GM18526 (cell line): ENCODE data around the gene CYB561D1.

Source experiments
- POLR2A ChIP-seq: IDR thresholded peaks from 3 replicates; pipeline ENCODE4 v1.6.1; 2011; ENCODE audit not compliant: insufficient read length; ENCODE audit errors: extremely low read depth

CYB561D1 gene

GRCh38 chr1:109532365-109533136 lies 38.7 kb downstream of the CYB561D1 start:
- TF ChIP-seq POLR2A, result no peak

- TF ChIP-seq POLR2A, result no peak
Measured at GRCh38 chr1:109534307-109534858, 40.5 kb downstream of the CYB561D1 start.

GRCh38 chr1:109535481-109535880 lies 41.6 kb downstream of the CYB561D1 start:
- TF ChIP-seq POLR2A, result no peak

GRCh38 chr1:109535971-109536491 lies 42.1 kb downstream of the CYB561D1 start:
- TF ChIP-seq POLR2A, result no peak

GRCh38 chr1:109537450-109538178 lies 43.7 kb downstream of the CYB561D1 start:
- TF ChIP-seq POLR2A, result no peak

DNA sequence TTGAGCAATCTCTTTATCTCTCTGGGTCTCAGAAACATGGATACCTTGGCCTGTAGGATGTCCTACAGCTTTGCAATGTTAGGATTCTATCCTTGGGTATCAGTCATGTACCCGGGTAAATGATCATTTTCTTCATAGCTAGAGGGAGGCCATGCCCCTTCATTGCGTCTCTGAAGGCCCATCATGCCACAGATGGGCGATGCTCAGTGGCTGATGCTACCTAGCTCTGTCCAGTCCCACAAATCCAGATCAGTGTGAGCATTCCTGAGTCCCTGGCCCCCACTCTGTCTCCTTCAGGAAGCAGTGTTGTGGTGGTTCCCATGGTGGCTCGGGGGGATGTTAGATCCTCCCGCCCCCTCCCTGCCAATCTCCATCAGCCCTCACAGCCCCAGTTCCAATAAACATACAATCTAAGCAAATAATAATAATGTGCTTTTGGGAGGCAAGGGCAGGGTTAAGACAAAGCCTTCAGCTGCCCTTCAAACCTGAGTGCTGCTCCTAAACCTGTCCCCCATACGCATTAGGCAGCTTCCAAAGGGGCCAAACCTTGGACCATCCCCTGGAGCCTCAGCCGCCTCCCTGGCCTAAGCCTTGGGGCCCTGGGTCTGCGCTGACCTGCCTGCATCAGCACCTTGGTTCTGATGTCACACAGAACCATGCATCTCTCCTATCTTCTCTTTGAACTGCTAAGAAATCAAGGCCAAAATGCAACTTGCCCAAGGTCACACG lies 45.1 kb downstream of the CYB561D1 start:
- no peak for TF ChIP-seq POLR2A

- TF ChIP-seq POLR2A, result no peak
Measured at GRCh38 chr1:109539676-109540075, 45.8 kb downstream of the CYB561D1 start, which contains the start of gene GPR61. Gene GPR61, plus strand, starts transcription at chr1:109539872. Its CDS starts 3,151 bp downstream, at chr1:109543023.

- TF ChIP-seq POLR2A, result no peak
Measured at GRCh38 chr1:109541102-109541501, 47.2 kb downstream of the CYB561D1 start.

DNA sequence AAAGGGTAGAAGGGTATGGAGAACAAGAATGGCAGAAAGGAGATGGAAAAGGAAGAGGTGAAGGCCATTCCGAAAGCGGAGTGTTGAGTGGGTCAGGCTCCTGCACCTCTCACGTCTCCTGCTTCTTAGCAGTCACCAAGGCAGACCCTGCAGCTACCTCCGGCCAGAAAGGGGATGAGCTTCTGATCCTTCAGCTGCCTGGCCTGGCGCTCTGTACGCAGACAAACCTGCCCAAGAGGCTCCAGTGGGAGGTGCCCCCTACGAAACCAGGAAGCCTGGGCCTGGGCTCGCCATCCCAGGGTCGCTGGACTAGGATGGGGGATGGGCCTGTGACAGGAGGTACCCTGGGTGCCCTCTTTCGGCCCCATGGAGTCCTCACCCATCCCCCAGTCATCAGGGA lies 48.8 kb downstream of the CYB561D1 start:
- TF ChIP-seq POLR2A, result no peak

DNA sequence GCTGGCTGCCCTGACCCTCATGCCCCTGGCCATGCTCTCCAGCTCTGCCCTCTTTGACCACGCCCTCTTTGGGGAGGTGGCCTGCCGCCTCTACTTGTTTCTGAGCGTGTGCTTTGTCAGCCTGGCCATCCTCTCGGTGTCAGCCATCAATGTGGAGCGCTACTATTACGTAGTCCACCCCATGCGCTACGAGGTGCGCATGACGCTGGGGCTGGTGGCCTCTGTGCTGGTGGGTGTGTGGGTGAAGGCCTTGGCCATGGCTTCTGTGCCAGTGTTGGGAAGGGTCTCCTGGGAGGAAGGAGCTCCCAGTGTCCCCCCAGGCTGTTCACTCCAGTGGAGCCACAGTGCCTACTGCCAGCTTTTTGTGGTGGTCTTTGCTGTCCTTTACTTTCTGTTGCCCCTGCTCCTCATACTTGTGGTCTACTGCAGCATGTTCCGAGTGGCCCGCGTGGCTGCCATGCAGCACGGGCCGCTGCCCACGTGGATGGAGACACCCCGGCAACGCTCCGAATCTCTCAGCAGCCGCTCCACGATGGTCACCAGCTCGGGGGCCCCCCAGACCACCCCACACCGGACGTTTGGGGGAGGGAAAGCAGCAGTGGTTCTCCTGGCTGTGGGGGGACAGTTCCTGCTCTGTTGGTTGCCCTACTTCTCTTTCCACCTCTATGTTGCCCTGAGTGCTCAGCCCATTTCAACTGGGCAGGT lies 49.5 kb downstream of the CYB561D1 start:
- no peak for TF ChIP-seq POLR2A

- no peak for TF ChIP-seq POLR2A
Measured at GRCh38 chr1:109543988-109544735, 50.3 kb downstream of the CYB561D1 start.

- no peak for TF ChIP-seq POLR2A
Measured at GRCh38 chr1:109546311-109547109, 52.6 kb downstream of the CYB561D1 start.
